ENCODE results near the gene ID3.

Gene ID3
- total RNA-seq, result 39.3 to 62.7 reads per million in 2 donors

DNA sequence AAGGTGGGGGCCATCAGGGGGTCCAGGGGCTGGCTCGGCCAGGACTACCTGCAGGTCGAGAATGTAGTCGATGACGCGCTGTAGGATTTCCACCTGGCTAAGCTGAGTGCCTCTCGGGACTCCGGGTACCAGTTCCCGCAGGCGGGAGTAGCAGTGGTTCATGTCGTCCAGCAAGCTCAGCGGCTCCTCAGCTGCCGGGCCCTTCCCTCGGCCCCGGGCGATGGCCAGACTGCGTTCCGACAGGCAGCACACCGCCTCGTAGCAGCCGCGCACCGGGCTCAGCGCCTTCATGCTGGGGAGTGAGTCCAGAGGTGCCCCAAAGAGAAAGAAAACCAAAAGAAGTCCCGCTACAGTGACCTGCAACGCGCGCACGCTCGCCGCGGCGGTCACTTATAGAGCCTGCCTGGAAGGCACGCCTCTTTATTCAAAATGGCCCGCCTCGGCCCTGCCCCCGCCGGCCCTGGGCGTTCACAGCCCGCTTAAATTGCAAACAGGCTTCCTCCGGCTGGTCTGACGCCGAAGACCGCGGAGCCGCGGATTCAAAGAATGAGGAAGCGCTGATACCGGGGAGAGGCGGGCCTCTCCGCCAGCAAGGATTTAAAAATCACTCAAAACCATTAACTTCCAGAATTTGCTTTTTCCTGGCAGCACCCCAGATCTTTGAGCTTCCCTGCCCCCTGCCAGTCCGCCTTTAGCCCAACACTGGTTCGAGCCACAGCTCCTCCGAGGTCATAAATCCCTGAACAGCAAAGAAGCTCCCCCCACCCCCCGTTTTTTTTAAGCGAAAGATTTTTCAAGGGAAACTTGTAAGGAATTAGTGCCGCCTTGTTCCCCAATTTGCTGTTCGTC, at the start of gene ID3:
TSS of gene ID3 (minus strand) at position 366 of the 849 bp plus-strand sequence. CDS start at position 291, 75 bp downstream.
- peak; percentile 76 to 91 (median 88) for DNase-seq

- DNase-seq, result no peak
These were observed 48.6 kb upstream of the ID3 start for GRCh38 chr1:23607944-23608343.

DNA sequence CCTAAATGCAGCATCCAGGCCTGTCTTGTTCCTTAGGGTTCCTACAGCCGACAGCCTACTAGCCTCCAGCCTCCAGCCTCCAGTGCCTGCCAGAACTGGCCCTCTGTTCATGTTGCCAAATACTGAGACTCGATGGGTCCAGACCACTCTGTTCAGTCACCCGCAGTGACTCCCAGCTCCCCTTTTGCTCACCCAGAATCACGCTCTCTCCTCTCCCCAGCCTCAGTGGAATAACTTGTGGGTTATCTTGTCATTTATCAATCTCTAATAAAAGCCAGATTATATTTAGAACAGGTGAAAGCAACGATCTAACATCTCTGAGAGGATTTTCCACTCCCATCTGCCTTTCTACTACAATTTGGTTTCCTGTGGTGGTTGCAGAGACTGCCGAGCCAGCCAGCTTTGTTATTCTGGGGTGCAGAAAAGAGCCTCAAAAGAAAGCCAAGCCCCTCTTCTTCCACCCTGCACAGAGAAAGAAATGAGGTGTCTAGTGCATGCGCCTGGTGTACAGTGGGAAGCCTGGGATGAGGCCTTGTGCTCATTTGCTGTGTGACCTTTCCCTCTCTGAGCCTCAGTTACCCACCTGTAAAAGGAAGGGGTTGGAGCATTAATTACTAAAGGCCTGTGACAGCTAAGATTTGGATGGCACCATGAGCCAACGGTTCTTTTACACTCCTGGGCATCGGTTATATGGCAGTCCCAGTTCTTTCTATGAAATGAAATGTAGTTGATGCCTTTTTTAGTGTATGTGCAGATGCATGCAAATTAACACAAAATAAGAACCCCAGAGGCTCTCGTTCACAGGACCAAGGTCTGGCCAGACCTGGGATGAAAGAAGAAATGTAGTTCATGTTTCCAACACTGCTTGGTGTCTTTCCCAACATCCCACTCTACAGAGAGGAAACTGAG, 42.9 kb upstream of the ID3 start:
- DNase-seq, result peak in 1 of 5 experiments; percentile 32

GRCh38 chr1:23601135-23601967, 42.0 kb upstream of the ID3 start:
- peak in 2 of 5 experiments; percentile 17 to 54 for DNase-seq

DNA sequence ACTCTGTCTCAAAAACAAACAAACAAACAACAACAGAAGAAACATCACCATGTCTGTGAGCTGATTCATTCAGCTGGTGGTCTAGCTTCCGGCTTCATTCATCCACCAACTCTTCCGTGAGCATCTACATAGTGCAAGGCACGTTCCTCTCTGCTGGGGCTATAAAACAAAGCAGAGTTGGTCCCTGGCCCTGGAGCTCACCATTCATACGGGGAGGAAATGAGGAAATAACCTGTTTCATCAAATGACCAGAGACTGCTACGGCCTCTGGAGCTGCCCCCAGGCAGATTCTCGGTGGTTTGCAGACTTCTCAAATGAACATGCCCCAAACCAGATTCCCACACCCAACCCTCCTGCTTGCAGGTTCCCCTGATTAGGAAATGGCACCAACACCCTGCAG, 41.0 kb upstream of the ID3 start:
- DNase-seq, result no peak

- DNase-seq, result no peak
These were observed 39.8 kb upstream of the ID3 start for GRCh38 chr1:23599125-23599524.

DNA sequence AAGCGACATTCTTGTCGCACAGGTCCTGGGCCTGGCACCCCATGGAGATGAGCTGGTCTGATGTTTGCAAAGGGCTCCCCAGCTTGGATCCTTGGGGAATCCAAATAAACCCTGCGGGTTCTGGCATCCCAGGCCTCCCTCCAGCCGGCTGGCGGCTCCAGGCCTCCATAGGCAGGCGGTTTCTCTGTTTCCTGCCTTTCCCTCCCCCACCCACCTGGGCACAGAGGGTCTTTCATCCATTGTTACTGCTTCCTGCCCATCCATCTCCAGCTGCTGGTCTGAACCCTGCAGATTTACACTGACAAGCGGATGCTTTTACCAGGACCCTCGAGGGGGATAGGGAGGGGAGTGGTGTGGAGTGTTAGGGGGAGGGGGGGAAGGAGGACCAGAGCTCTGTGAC, 39.1 kb upstream of the ID3 start:
- no peak for DNase-seq

DNA sequence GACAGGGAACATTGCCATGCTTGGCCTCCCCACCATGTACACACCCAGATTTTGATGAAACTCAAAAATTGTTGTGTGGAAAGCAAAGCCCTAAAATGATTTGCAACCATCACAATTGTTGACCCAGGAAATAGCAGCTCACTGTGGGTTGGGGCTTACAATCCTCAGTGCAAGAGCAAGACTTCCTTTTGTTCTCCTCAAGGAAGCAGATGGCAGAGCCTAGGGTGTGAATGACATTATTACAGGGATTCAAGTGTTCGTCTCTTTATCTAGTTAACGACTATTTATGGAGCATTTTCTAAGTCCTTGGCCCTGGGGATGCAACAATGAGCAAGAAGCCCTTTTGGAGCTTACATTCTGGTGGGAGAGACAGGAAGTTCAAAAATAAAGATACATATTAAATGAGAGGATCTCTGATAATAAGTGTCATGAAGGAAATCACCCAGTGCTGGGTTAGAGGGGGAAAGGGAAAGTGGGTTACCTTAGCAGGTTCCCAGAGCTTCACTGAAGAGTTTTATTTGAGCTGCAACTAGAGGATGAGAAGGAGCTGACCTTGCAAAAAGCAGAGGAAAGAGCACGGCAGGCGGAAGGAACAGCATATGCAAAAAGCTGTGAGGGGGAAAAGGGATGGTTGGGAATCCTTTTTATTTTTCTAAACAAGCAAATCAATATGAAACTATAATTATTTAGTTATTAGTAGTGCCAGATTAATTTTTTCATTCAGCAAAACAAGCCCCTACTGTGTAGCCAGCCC, 38.5 kb upstream of the ID3 start:
- DNase-seq, result no peak

DNA sequence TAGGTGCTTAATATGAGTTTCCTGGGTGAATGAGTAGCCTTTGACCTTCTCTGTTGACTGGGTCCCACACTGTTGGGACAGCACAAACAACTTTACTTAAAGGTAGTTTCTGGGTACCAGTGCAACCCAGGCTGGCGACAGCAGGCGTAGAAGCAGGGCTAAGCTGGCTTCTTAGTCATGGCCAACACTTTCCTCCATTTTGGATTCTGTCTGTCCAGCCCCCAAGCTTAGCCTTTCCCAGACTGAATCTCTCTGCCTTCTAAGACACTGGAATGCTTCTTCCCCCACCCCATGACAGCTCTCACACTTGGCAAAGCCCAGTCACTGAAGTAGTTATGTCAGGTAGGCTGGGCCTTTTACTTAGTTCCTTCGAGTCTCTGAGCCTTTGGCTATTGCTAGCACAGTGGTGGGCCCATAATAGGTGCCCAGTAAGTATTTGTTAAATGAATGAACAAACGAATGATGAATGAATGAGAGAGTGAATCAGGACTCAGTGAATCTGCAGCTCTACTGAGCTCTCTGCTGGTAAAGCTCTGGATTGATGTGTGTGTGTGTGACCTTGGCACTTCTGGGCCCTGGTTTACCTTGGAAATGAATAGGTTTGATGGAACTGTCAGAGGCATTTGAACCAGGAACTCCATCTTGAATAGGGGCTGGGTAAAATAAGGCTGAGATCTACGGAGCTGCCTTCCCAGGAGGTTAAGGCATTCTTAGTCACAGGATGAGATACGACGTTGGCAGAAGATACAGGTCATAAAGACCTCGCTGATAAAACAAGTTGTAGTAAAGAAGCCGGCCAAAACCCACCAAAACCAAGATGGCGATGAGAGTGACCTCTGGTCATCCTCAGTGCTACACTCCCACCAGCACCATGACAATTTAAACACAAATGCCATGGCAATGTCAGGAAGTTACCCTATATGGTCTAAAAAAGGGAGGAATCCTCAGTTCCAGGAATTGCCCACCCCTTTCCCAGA, 37.4 kb upstream of the ID3 start:
- no peak for DNase-seq

- DNase-seq, result no peak
These were observed 35.6 kb upstream of the ID3 start for GRCh38 chr1:23594927-23595353.

GRCh38 chr1:23594149-23594907, 35.0 kb upstream of the ID3 start:
- no peak for DNase-seq

DNA sequence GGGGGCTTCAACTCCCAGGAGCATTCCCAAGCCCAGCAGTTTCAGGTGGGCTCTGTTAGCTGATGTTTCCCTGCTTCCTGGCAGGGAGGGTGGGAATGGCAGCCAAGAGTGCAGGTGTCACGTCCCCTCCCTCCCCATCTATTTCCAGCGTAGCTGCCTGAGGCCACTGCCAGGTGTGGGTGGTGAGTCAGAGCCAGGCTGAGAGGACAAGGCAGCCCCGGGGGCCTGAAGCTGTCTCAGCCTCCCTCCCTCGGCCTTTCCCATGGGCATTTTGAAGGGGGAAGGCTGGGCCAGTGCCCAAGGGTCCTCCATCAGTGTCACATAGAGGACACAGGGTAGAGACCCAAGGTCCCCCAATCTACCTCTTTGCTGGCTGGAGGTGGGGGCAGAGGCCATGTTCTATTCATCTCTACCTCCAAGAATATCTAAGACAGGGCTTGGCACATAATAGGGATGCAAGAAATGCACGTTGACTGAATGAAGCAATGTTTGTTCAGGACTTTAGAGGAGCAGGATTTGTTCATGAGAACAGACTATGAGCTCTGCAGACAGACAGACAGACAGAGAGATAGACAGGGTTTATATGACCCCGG, 34.4 kb upstream of the ID3 start:
- no peak for DNase-seq

DNA sequence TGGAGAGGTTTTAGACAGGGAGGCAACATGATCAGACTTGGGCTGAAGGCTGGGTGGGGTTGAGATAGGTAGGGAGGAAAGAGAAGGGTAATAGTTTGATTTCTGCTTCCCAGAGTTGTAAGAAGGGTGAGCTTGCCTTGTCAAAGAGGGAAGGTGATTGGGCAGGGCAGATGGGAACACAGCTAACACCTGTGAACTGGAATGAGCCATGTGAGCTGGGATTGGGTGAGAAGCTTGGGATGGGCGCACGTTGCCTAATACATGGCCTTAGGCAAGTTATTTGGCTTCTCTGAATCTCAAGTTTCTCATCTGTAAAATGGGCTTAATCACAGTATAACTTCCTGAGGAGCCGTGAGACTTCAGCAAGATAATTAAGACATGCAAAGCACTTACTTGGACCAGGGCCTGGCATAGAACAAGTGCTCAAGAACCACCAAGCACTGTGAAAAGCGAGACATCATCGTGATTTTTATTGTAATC, 33.8 kb upstream of the ID3 start:
- no peak for DNase-seq

- DNase-seq, result no peak
These were observed 33.0 kb upstream of the ID3 start for GRCh38 chr1:23592209-23592892.

GRCh38 chr1:23591460-23592208, 32.3 kb upstream of the ID3 start:
- peak in 1 of 5 experiments; percentile 26 for DNase-seq

GRCh38 chr1:23590058-23590783, 30.9 kb upstream of the ID3 start:
- DNase-seq, result no peak

- no peak for DNase-seq
These were observed 30.3 kb upstream of the ID3 start for GRCh38 chr1:23589585-23589986.

Measured in T-helper 2 cell (primary cell).